PC-3 (cell line): ENCODE data around the gene MEG3.

Source experiments
- EZH2 ChIP-seq: fragments of 300-600 bp; sonication (generic); IDR thresholded peaks from one replicate; pipeline ENCODE4 v1.6.1; 2017; ENCODE audit warnings: antibody characterized with exemption, mild to moderate bottlenecking, low read length; ENCODE audit not compliant: unreplicated experiment
- TF ChIP-seq, protein P1 (sequence below): fragments of 300-600 bp; sonication (generic); conservative IDR thresholded peaks from 2 replicates; pipeline ENCODE4 v1.5.1; 2017; ENCODE audit warnings: antibody characterized with exemption, low read depth, mild to moderate bottlenecking, low read length

DNA sequence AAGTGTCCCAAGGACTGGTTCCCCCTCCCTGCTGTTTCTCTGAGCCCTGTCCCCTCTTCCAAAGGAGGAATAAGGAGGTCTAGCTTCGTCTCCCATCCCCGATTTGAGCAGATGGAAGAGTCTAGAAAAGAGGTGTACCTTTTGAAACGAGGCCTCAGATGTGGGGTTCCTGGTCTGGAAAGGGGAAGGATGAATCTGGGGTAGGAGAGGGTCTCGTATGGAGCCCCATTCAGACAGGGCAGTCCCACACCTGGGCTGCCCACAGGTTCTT is 13.3 kb downstream of the MEG3 start:
- TF ChIP-seq, protein P1, sequence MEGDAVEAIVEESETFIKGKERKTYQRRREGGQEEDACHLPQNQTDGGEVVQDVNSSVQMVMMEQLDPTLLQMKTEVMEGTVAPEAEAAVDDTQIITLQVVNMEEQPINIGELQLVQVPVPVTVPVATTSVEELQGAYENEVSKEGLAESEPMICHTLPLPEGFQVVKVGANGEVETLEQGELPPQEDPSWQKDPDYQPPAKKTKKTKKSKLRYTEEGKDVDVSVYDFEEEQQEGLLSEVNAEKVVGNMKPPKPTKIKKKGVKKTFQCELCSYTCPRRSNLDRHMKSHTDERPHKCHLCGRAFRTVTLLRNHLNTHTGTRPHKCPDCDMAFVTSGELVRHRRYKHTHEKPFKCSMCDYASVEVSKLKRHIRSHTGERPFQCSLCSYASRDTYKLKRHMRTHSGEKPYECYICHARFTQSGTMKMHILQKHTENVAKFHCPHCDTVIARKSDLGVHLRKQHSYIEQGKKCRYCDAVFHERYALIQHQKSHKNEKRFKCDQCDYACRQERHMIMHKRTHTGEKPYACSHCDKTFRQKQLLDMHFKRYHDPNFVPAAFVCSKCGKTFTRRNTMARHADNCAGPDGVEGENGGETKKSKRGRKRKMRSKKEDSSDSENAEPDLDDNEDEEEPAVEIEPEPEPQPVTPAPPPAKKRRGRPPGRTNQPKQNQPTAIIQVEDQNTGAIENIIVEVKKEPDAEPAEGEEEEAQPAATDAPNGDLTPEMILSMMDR = no peak
- no peak for TF ChIP-seq EZH2
